Neural crest cell (in vitro differentiated cells): ENCODE data around the gene SIVA1. TPM values are rescaled to one million over a fixed set of nuclear protein-coding genes. Genes with fewer than 3 reads are reported as not detected.
A peak's percentile ranks its signal among the peaks of the same experiment; 100 is the strongest.
"Not testable (repeated sequence)": the region's sequence is repeated elsewhere in the genome, so short reads cannot be mapped to it uniquely, and the experiment has no call there.

Experiments used
- DNase-seq: peaks from one replicate; pipeline ENCODE4 v3.0.0; 2021; ENCODE audit warnings: low read depth, mixed read lengths, low spot score
- H3K27ac Mint-ChIP-seq: one replicate; pipeline ENCODE4 v1.8.0; 2021; ENCODE audit warnings: mild to moderate bottlenecking, mixed read lengths; ENCODE audit not compliant: unreplicated experiment
- H3K27me3 Mint-ChIP-seq: 2 replicates; pipeline ENCODE4 v1.8.0; 2021; ENCODE audit warnings: low read depth, mild to moderate bottlenecking, mixed read lengths
- H3K36me3 Mint-ChIP-seq: 2 replicates; pipeline ENCODE4 v1.8.0; 2021; ENCODE audit warnings: low read depth, mild to moderate bottlenecking, mixed read lengths
- H3K4me1 Mint-ChIP-seq: 2 replicates; pipeline ENCODE4 v1.8.0; 2021; ENCODE audit warnings: mixed read lengths
- H3K4me3 Mint-ChIP-seq: one replicate; pipeline ENCODE4 v1.8.0; 2021; ENCODE audit warnings: mild to moderate bottlenecking, mixed read lengths
- H3K9me3 Mint-ChIP-seq: 2 replicates; pipeline ENCODE4 v1.8.0; 2021; ENCODE audit warnings: mixed read lengths
- CTCF ChIP-seq: fragments of 200-600 bp; sonication (generic); conservative IDR thresholded peaks from 2 replicates; pipeline ENCODE4 v1.5.0; 2021; ENCODE audit warnings: antibody characterized with exemption, mild to moderate bottlenecking
- total RNA-seq: library from RNA; stranded (reverse); gene quantifications from 2 replicates; pipeline ENCODE4 v1.2.1, GENCODE V29; 2021

SIVA1 gene
- total RNA-seq, 1 donor from 2014 or later, result 121 TPM

- peaks cover 4% of the 10 kb centered on the region for H3K27me3 Mint-ChIP-seq
- no peaks in the 10 kb centered on the region for H3K9me3 Mint-ChIP-seq
- peaks cover 34% of the 10 kb centered on the region for H3K4me1 Mint-ChIP-seq
- TF ChIP-seq CTCF, result no peak
- peak overlapping the region; percentile 47 for H3K4me3 Mint-ChIP-seq
- no peak for DNase-seq
- peak overlapping the region; percentile 12 for H3K27ac Mint-ChIP-seq
- H3K36me3 Mint-ChIP-seq, result peaks cover 7% of the 10 kb centered on the region
Observed at GRCh38 chr14:104747876-104748275, 5.1 kb upstream of the SIVA1 start.

GRCh38 chr14:104749111-104749649 is 3.8 kb upstream of the SIVA1 start:
- Mint-ChIP-seq H3K27me3 (peaks cover 4% of the 10 kb centered on the region), H3K27ac (peak overlapping the region; percentile 85), H3K9me3 (no peaks in the 10 kb centered on the region), H3K4me3 (no peak overlapping the region), H3K4me1 (peaks cover 33% of the 10 kb centered on the region), H3K36me3 (peaks cover 7% of the 10 kb centered on the region)
- DNase-seq, result no peak
- TF ChIP-seq CTCF, result no peak

- Mint-ChIP-seq H3K27ac (no peak overlapping the region), H3K27me3 (peaks cover 4% of the 10 kb centered on the region), H3K4me1 (peaks cover 39% of the 10 kb centered on the region), H3K9me3 (no peaks in the 10 kb centered on the region), H3K4me3 (no peak overlapping the region), H3K36me3 (peaks cover 7% of the 10 kb centered on the region)
- no peak for TF ChIP-seq CTCF
- no peak for DNase-seq
Observed at GRCh38 chr14:104750056-104750752, 2.7 kb upstream of the SIVA1 start.

GRCh38 chr14:104750753-104751057 is 2.2 kb upstream of the SIVA1 start:
- H3K4me1 Mint-ChIP-seq, result peaks cover 37% of the 10 kb centered on the region
- H3K36me3 Mint-ChIP-seq, DNase-seq, H3K27me3 Mint-ChIP-seq, H3K27ac Mint-ChIP-seq, H3K9me3 Mint-ChIP-seq: not testable (repeated sequence)
- H3K4me3 Mint-ChIP-seq, result peak overlapping the region; percentile 49

- peak overlapping the region; percentile 97 for H3K4me3 Mint-ChIP-seq
- no peak for DNase-seq
- H3K27me3 Mint-ChIP-seq, result peaks cover 4% of the 10 kb centered on the region
- no peak for TF ChIP-seq CTCF
- peaks cover 7% of the 10 kb centered on the region for H3K36me3 Mint-ChIP-seq
- H3K27ac Mint-ChIP-seq, result no peak overlapping the region
- no peaks in the 10 kb centered on the region for H3K9me3 Mint-ChIP-seq
- H3K4me1 Mint-ChIP-seq, result peaks cover 37% of the 10 kb centered on the region
Observed at GRCh38 chr14:104751539-104752422, 1.2 kb upstream of the SIVA1 start.

GRCh38 chr14:104752423-104752734 is 568 bp upstream of the SIVA1 start:
- H3K4me3 Mint-ChIP-seq, result peak overlapping the region; percentile 97
- no peaks in the 10 kb centered on the region for H3K9me3 Mint-ChIP-seq
- DNase-seq, result no peak
- H3K27ac Mint-ChIP-seq, result no peak overlapping the region
- no peak for TF ChIP-seq CTCF
- peaks cover 37% of the 10 kb centered on the region for H3K4me1 Mint-ChIP-seq
- peaks cover 7% of the 10 kb centered on the region for H3K36me3 Mint-ChIP-seq
- peaks cover 4% of the 10 kb centered on the region for H3K27me3 Mint-ChIP-seq
